Ovary (tissue), 9 donors: ENCODE measurements around the gene GRXCR2. TPM values are rescaled to one million over a fixed set of nuclear protein-coding genes. Genes with fewer than 3 reads are reported as not detected.
"Not testable (repeated sequence)": the region's sequence is repeated elsewhere in the genome, so short reads cannot be mapped to it uniquely, and the experiment has no call there.

Source experiments
- DNase-seq, 5 donors: peaks; one replicate each; pipeline ENCODE4 v3.0.0-alpha.2; 2019 to 2020
- H3K27ac ChIP-seq, 2 donors: fragments of 200-600 bp; one replicate each; pipeline versions ENCODE4 v1.5.1 to v1.8.0; 2019 to 2022
- H3K27me3 ChIP-seq: fragments of 200-600 bp; one replicate; pipeline ENCODE4 v1.8.0; 2022
- H3K36me3 ChIP-seq: fragments of 200-600 bp; sonication (generic); one replicate; pipeline ENCODE4 v1.5.1; 2019
- H3K4me1 ChIP-seq: one replicate; pipeline ENCODE4 v1.8.1; 2013; ENCODE audit warnings: mild to moderate bottlenecking, moderate library complexity; ENCODE audit not compliant: insufficient read depth
- H3K4me3 ChIP-seq: fragments of 200-600 bp; sonication (generic); one replicate; pipeline ENCODE4 v1.5.1; 2017
- H3K9me3 ChIP-seq, 2 donors: fragments of 200-600 bp in 1 of 2; sonication (generic) in 1 of 2; one replicate each; pipeline versions ENCODE4 v1.5.1 to v1.8.1; 2013 to 2019; ENCODE audit warnings: mild to moderate bottlenecking in 1 of 2, moderate library complexity in 1 of 2
- CTCF ChIP-seq, 3 donors: fragments of 450-650 bp in 2 of 3; fragments of 200-600 bp in 1 of 3; IDR thresholded peaks; one replicate each; pipeline versions ENCODE4 v1.5.1 to v1.8.0; 2016 to 2022; ENCODE audit warnings: antibody characterized with exemption in 3 of 3, mild to moderate bottlenecking in 1 of 3
- EP300 ChIP-seq: sonication (generic); formaldehyde crosslinking; IDR thresholded peaks from one replicate; pipeline ENCODE4 v1.6.1; 2017; ENCODE audit warnings: antibody characterized with exemption
- POLR2A ChIP-seq: fragments of 450-650 bp; IDR thresholded peaks from one replicate; pipeline ENCODE4 v1.6.1; 2017; ENCODE audit warnings: antibody characterized with exemption, mild to moderate bottlenecking, moderate library complexity
- WGBS, 3 donors: extraction: QIAGEN DNeasy Blood & Tissue Kit in 1 of 3; methylation state at CpG; one replicate each; pipeline versions ENCODE4 v1.1.5 to v1.1.7; 2013 to 2017; 5-methylcytosine and 5-hydroxymethylcytosine counted together
- intact Hi-C, 4 donors: fragments of 100-400 bp; cut with DNase I; formaldehyde crosslinking; loops; one replicate each; pipeline versions ENCODE4 v1.11.0 to v1.15.1; 2022 to 2023
- polyA plus RNA-seq, 2 donors: library from polyadenylated mRNA; stranded (reverse); fragments of 200-250 nt in 1 of 2; fragments of 350-450 nt in 1 of 2; fragmentation: Illumina TruSeq in 1 of 2; extraction: RNeasy Lipid Tissue Mini Kit (QIAGEN cat#74804) in 1 of 2; gene quantifications; one replicate each; pipeline ENCODE4 v1.2.3, GENCODE V29; 2013 to 2014
- total RNA-seq, 7 donors: library from RNA; depleted of rRNA in 2 of 7; stranded (reverse); fragments of >200 nt in 2 of 7; fragmentation: NEBNext Ultra II Directional in 3 of 7; extraction: Animal tissue kit (Norgen Biotek cat#: 25700) in 3 of 7; gene quantifications; one replicate each; pipeline versions ENCODE4 v1.1.0 to v1.2.4, GENCODE V29; 2016 to 2023
- donor health status: DM: no; HTN: no; CAD: no; lungs with moderate emphysema.
- donor health status: DM: no; HTN: no; CAD: no.
- donor health status: Bipolar disorder and iron deficiency.
- donor health status: DM: yes; HTN: yes; CAD: no.
- donor health status: DM: no; HTN: no; CAD: no.
- donor health status: DM: yes; HTN: yes; CAD: no.

GRXCR2 gene
- total and polyA plus RNA-seq, 9 donors = not detected

DNA sequence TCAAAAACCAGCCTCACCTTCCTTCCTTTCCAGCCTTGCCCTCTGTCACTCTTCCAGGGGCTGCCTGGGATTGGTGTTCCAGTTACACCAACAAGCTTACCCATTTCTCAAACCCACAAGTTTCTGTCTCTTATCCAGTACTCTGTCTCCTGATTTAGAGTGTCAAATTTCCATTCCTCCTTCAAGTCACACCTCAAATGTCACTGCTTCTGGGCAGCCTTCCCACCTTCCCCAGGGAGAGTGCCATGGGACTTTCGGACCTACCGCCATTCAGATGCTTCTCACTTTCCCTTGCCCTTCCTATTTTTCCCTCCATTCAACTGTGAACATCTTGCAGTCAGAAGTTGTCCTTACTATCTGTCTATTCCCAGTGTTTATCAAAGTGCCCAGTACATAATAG, 2.0 kb upstream of the GRXCR2 start:
- 92 to 97% (median 96%) methylated on average over 2 of the region's 2 CpGs for WGBS, 3 donors

DNA sequence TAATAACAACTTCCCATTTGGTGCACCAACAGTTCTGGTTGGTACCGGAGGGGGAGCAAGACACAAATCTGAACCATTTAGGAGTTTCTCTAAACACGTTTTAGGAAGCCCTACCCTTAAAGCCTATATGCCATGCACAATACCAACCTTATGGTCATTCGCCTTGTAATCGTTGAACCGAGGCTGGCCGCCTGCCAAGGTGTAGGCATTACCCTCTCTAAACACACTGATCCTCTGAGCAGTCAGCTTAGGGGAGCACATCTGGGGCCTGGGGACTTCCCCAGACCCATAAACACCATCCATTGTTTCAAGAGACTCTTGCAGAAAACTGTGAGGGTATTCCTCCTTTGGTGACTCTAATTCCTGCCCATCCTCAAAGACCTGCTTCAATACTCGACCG, 328 bp downstream of the GRXCR2 start:
- TF ChIP-seq POLR2A (no peak), EP300 (no peak), CTCF (IDR thresholded peaks at IDR 0.05) (no peak)
- 72 to 80% (median 77%) methylated on average over 8 of the region's 8 CpGs for WGBS, 3 donors
- Histone ChIP-seq H3K27ac (no peak overlapping the region), H3K4me1 (no peaks in the 10 kb centered on the region), H3K27me3 (no peaks in the 10 kb centered on the region), H3K36me3 (no peaks in the 10 kb centered on the region), H3K4me3 (no peak overlapping the region), H3K9me3 (no peaks in the 10 kb centered on the region)
- DNase-seq = no peak
- intact Hi-C loops = no loop called here

More for the DNA sequence above, 2.0 kb upstream of the GRXCR2 start:
- Histone ChIP-seq H3K27me3 (no peaks in the 10 kb centered on the region), H3K27ac (no peak overlapping the region), H3K36me3 (no peaks in the 10 kb centered on the region), H3K4me3 (no peak overlapping the region), H3K4me1 (no peaks in the 10 kb centered on the region), H3K9me3 (no peaks in the 10 kb centered on the region)
- intact Hi-C loops = no loop called here
- no peak for DNase-seq
- TF ChIP-seq EP300 = no peak
- TF ChIP-seq POLR2A = no peak
- TF ChIP-seq CTCF (IDR thresholded peaks at IDR 0.05) = no peak

DNA sequence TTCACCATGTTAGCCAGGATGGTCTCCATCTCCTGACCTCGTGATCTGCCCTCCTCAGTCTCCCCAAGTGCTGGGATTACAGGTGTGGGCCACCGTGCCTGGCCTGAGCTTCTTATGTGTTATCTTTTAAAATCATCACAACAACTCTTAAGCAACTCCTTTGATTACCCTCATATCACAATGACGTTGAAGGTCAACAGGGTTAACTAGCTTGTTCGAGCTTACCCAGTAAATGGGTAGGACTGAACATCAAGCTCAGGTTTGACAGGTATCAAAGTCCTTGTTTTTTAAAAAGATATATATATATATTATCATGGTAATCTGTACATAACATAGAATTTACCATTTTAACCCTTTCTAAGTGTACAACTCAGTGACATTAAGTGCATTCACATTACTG, 3.1 kb downstream of the GRXCR2 start:
- intact Hi-C loops = no loop called here
- no peak overlapping the region for H3K27ac ChIP-seq
- H3K4me1 ChIP-seq = no peaks in the 10 kb centered on the region
- WGBS, 3 donors = 81 to 89% (median 88%) methylated on average over 4 of the region's 4 CpGs
- TF ChIP-seq CTCF (IDR thresholded peaks at IDR 0.05) (no peak), POLR2A (no peak), EP300 (no peak)
- H3K27me3 ChIP-seq = no peaks in the 10 kb centered on the region
- H3K36me3 ChIP-seq = no peaks in the 10 kb centered on the region
- no peaks in the 10 kb centered on the region for H3K9me3 ChIP-seq
- no peak overlapping the region for H3K4me3 ChIP-seq
- DNase-seq = no peak

GRCh38 chr5:145867806-145868205, 5.0 kb downstream of the GRXCR2 start:
- intact Hi-C loops = no loop called here

GRCh38 chr5:145864432-145864831, 8.4 kb downstream of the GRXCR2 start:
- H3K27ac ChIP-seq, H3K27me3 ChIP-seq, H3K4me1 ChIP-seq, DNase-seq, intact Hi-C loops, H3K36me3 ChIP-seq, H3K4me3 ChIP-seq, H3K9me3 ChIP-seq: not testable (repeated sequence)
- WGBS, 3 donors = 68 to 74% (median 74%) methylated on average over 2 of the region's 2 CpGs

More at GRCh38 chr5:145867806-145868205, 5.0 kb downstream of the GRXCR2 start:
- H3K27me3 ChIP-seq = no peaks in the 10 kb centered on the region
- no peak for DNase-seq
- H3K4me1 ChIP-seq = no peaks in the 10 kb centered on the region
- H3K36me3 ChIP-seq = no peaks in the 10 kb centered on the region
- no peaks in the 10 kb centered on the region for H3K9me3 ChIP-seq
- no peak overlapping the region for H3K27ac ChIP-seq
- H3K4me3 ChIP-seq = no peak overlapping the region
- no peak for TF ChIP-seq CTCF (IDR thresholded peaks at IDR 0.05)
- TF ChIP-seq POLR2A = no peak
- TF ChIP-seq EP300 = no peak
- WGBS, 3 donors = 9 to 15% (median 13%) methylated on average over 1 of the region's 1 CpG
